HEK293 (cell line): ENCODE results near the gene RHOT2.

Source experiments
- TCF7L2 ChIP-seq: IDR thresholded peaks from 2 replicates; pipeline ENCODE4 v1.6.1; 2011; ENCODE audit warnings: low read depth, mild to moderate bottlenecking, inconsistent platforms, low read length, moderate library complexity, borderline replicate concordance
- YY1 ChIP-seq: fragments of 450-650 bp; formaldehyde crosslinking; IDR thresholded peaks from 2 replicates; pipeline ENCODE4 v1.5.1; 2018; ENCODE audit warnings: missing biosample characterization, missing genetic modification characterization
- ZFP41 ChIP-seq: fragments of 450-650 bp; formaldehyde crosslinking; IDR thresholded peaks from 2 replicates; pipeline ENCODE4 v1.5.1; 2016; ENCODE audit warnings: missing biosample characterization, missing genetic modification characterization, borderline replicate concordance
- ZNF112 ChIP-seq: fragments of 450-650 bp; formaldehyde crosslinking; IDR thresholded peaks from 2 replicates; pipeline ENCODE4 v1.5.0; 2017; ENCODE audit warnings: missing biosample characterization, missing genetic modification characterization
- ZNF423 ChIP-seq: fragments of 450-650 bp; formaldehyde crosslinking; IDR thresholded peaks from 2 replicates; pipeline ENCODE4 v1.5.1; 2016; ENCODE audit warnings: missing biosample characterization, missing genetic modification characterization
- TF ChIP-seq, protein P1 (sequence below): fragments of 450-650 bp; formaldehyde crosslinking; IDR thresholded peaks from 2 replicates; pipeline ENCODE4 v1.5.1; 2017; ENCODE audit warnings: missing biosample characterization, missing genetic modification characterization
- TF ChIP-seq, protein P2 (sequence below): fragments of 450-650 bp; formaldehyde crosslinking; IDR thresholded peaks from 2 replicates; pipeline ENCODE4 v1.5.1; 2016; ENCODE audit warnings: missing biosample characterization, missing genetic modification characterization

DNA sequence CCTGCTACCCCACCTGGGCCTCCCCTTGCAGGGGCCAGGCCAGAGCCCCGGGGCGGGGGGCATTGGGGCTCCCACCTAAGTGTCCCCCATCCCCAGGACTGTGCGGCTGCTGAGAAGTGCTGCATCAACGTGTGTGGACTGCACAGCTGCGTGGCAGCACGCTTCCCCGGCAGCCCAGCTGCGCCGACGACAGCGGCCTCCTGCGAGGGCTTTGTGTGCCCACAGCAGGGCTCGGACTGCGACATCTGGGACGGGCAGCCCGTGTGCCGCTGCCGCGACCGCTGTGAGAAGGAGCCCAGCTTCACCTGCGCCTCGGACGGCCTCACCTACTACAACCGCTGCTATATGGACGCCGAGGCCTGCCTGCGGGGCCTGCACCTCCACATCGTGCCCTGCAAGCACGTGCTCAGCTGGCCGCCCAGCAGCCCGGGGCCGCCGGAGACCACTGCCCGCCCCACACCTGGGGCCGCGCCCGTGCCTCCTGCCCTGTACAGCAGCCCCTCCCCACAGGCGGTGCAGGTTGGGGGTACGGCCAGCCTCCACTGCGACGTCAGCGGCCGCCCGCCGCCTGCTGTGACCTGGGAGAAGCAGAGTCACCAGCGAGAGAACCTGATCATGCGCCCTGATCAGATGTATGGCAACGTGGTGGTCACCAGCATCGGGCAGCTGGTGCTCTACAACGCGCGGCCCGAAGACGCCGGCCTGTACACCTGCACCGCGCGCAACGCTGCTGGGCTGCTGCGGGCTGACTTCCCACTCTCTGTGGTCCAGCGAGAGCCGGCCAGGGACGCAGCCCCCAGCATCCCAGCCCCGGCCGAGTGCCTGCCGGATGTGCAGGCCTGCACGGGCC is 35.2 kb upstream of the RHOT2 start:
- no peak for TF ChIP-seq ZFP41
- TF ChIP-seq TCF7L2, result no peak
- TF ChIP-seq, protein P1, sequence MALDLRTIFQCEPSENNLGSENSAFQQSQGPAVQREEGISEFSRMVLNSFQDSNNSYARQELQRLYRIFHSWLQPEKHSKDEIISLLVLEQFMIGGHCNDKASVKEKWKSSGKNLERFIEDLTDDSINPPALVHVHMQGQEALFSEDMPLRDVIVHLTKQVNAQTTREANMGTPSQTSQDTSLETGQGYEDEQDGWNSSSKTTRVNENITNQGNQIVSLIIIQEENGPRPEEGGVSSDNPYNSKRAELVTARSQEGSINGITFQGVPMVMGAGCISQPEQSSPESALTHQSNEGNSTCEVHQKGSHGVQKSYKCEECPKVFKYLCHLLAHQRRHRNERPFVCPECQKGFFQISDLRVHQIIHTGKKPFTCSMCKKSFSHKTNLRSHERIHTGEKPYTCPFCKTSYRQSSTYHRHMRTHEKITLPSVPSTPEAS (tag by site-specific recombination), result no peak
- TF ChIP-seq ZNF423, result no peak
- TF ChIP-seq, protein P2, sequence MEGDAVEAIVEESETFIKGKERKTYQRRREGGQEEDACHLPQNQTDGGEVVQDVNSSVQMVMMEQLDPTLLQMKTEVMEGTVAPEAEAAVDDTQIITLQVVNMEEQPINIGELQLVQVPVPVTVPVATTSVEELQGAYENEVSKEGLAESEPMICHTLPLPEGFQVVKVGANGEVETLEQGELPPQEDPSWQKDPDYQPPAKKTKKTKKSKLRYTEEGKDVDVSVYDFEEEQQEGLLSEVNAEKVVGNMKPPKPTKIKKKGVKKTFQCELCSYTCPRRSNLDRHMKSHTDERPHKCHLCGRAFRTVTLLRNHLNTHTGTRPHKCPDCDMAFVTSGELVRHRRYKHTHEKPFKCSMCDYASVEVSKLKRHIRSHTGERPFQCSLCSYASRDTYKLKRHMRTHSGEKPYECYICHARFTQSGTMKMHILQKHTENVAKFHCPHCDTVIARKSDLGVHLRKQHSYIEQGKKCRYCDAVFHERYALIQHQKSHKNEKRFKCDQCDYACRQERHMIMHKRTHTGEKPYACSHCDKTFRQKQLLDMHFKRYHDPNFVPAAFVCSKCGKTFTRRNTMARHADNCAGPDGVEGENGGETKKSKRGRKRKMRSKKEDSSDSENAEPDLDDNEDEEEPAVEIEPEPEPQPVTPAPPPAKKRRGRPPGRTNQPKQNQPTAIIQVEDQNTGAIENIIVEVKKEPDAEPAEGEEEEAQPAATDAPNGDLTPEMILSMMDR (tag by site-specific recombination), result no peak
- TF ChIP-seq ZNF112 (tag by site-specific recombination), result no peak
- TF ChIP-seq YY1 (tag by site-specific recombination), result no peak
